Endodermal cell (in vitro differentiated cells): ENCODE data around the gene PLAC1. TPM values are rescaled to one million over a fixed set of nuclear protein-coding genes. Genes with fewer than 3 reads are reported as not detected.

Experiments used
- DNase-seq: peaks from one replicate; pipeline ENCODE4 v3.0.0-alpha.2; 2017
- H3K27ac ChIP-seq: 2 replicates; pipeline ENCODE4 v1.5.1; 2013; ENCODE audit warnings: mild to moderate bottlenecking, low read depth, low read length, moderate library complexity
- H3K27me3 ChIP-seq: 2 replicates; pipeline ENCODE4 v1.6.1; 2013; ENCODE audit warnings: mild to moderate bottlenecking, low read length, moderate library complexity; ENCODE audit not compliant: insufficient read depth, control insufficient read depth, poor library complexity, severe bottlenecking
- H3K36me3 ChIP-seq: 2 replicates; pipeline ENCODE4 v1.7.0; 2013; ENCODE audit warnings: mild to moderate bottlenecking, low read length, moderate library complexity; ENCODE audit not compliant: control insufficient read depth, insufficient read depth
- H3K4me1 ChIP-seq: one replicate; pipeline ENCODE4 v1.7.0; 2013; ENCODE audit warnings: low read length; ENCODE audit not compliant: control insufficient read depth, insufficient read depth
- H3K4me3 ChIP-seq: 2 replicates; pipeline ENCODE4 v1.5.1; 2013; ENCODE audit warnings: mild to moderate bottlenecking, low read length, moderate library complexity
- H3K9ac ChIP-seq: 2 replicates; pipeline ENCODE4 v1.6.1; 2013; ENCODE audit warnings: mild to moderate bottlenecking, low read length, moderate library complexity; ENCODE audit not compliant: poor library complexity, severe bottlenecking; ENCODE audit errors: extremely low read depth
- H3K9me3 ChIP-seq: 2 replicates; pipeline ENCODE4 v1.6.1; 2013; ENCODE audit warnings: mild to moderate bottlenecking, low read length, moderate library complexity; ENCODE audit not compliant: control insufficient read depth
- H3K27ac Mint-ChIP-seq: 2 replicates; pipeline ENCODE4 v1.8.0; 2020; ENCODE audit warnings: mixed read lengths
- H3K27me3 Mint-ChIP-seq: 2 replicates; pipeline ENCODE4 v1.8.0; 2021; ENCODE audit warnings: mild to moderate bottlenecking, mixed read lengths; ENCODE audit not compliant: insufficient read depth
- H3K36me3 Mint-ChIP-seq: 2 replicates; pipeline ENCODE4 v1.8.0; 2020; ENCODE audit warnings: low read depth, mixed read lengths
- H3K4me1 Mint-ChIP-seq: 2 replicates; pipeline ENCODE4 v1.8.0; 2020; ENCODE audit warnings: mixed read lengths
- H3K4me3 Mint-ChIP-seq: 2 replicates; pipeline ENCODE4 v1.8.0; 2020; ENCODE audit warnings: mild to moderate bottlenecking, moderate library complexity, mixed read lengths
- H3K9me3 Mint-ChIP-seq: 2 replicates; pipeline ENCODE4 v1.8.0; 2020; ENCODE audit warnings: mild to moderate bottlenecking, mixed read lengths
- WGBS, 2 experiments: methylation state at CpG; one replicate each; pipeline versions ENCODE4 v1.1.5 to v1.1.7; 2013; ENCODE audit warnings: missing lambda C conversion rate in 2 of 2, mixed read lengths in 1 of 2; ENCODE audit not compliant: insufficient coverage in 1 of 2, insufficient read length in 1 of 2; 5-methylcytosine and 5-hydroxymethylcytosine counted together
- total RNA-seq, 2 donors: library from RNA; stranded (reverse); fragmentation: NEBNext Ultra II Directional in 1 of 2; extraction: Animal tissue kit (Norgen Biotek cat#: 25700) in 1 of 2; gene quantifications; 2 replicates in 1 of 2; 3 replicates in 1 of 2; pipeline ENCODE4 v1.2.1, GENCODE V29; 2021
- TF ChIP-seq, protein P1 (sequence below): fragments of 200-600 bp; sonication (generic); conservative IDR thresholded peaks from 2 replicates; pipeline ENCODE4 v1.5.0; 2021; ENCODE audit warnings: antibody characterized with exemption, mild to moderate bottlenecking

Gene PLAC1
- total RNA-seq, 2 donors from 2014 or later: not detected

DNA sequence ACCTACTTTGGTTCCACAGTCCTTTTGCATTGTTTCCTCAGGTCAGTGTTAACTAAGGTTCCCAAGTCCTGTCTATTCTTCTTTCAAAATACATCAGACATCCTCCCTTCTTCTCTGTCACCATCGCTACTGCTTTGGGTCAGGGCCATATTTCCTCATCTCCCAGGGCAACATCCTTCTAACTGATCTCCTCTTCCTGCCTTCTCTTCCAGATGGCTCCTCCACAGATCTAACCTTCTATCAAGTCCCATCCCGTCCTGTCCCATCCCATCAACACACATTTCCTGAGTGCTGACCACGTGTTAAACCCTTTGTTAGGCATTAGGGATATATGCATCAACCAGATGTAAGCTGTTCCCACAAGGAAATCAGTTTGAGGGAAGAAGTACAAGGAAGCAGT, 25.9 kb downstream of the PLAC1 start:
- DNase-seq: no peak
- H3K9me3 Mint-ChIP-seq: peaks cover 49% of the 10 kb centered on the region
- TF ChIP-seq, protein P1, sequence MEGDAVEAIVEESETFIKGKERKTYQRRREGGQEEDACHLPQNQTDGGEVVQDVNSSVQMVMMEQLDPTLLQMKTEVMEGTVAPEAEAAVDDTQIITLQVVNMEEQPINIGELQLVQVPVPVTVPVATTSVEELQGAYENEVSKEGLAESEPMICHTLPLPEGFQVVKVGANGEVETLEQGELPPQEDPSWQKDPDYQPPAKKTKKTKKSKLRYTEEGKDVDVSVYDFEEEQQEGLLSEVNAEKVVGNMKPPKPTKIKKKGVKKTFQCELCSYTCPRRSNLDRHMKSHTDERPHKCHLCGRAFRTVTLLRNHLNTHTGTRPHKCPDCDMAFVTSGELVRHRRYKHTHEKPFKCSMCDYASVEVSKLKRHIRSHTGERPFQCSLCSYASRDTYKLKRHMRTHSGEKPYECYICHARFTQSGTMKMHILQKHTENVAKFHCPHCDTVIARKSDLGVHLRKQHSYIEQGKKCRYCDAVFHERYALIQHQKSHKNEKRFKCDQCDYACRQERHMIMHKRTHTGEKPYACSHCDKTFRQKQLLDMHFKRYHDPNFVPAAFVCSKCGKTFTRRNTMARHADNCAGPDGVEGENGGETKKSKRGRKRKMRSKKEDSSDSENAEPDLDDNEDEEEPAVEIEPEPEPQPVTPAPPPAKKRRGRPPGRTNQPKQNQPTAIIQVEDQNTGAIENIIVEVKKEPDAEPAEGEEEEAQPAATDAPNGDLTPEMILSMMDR: no peak
- no peak overlapping the region for H3K4me3 ChIP-seq
- no peaks in the 10 kb centered on the region for H3K27me3 ChIP-seq
- no peak overlapping the region for H3K4me3 Mint-ChIP-seq
- H3K36me3 Mint-ChIP-seq: no peaks in the 10 kb centered on the region
- H3K27ac ChIP-seq: no peak overlapping the region
- no peaks in the 10 kb centered on the region for H3K27me3 Mint-ChIP-seq
- H3K9ac ChIP-seq: no peak overlapping the region
- WGBS, 2 experiments: 85 to 88% methylated on average over 1 to 3 of the region's 3 CpGs
- H3K4me1 ChIP-seq: no peaks in the 10 kb centered on the region
- peaks cover 3% of the 10 kb centered on the region for H3K4me1 Mint-ChIP-seq
- H3K36me3 ChIP-seq: no peaks in the 10 kb centered on the region
- no peaks in the 10 kb centered on the region for H3K9me3 ChIP-seq
- H3K27ac Mint-ChIP-seq: no peak overlapping the region

DNA sequence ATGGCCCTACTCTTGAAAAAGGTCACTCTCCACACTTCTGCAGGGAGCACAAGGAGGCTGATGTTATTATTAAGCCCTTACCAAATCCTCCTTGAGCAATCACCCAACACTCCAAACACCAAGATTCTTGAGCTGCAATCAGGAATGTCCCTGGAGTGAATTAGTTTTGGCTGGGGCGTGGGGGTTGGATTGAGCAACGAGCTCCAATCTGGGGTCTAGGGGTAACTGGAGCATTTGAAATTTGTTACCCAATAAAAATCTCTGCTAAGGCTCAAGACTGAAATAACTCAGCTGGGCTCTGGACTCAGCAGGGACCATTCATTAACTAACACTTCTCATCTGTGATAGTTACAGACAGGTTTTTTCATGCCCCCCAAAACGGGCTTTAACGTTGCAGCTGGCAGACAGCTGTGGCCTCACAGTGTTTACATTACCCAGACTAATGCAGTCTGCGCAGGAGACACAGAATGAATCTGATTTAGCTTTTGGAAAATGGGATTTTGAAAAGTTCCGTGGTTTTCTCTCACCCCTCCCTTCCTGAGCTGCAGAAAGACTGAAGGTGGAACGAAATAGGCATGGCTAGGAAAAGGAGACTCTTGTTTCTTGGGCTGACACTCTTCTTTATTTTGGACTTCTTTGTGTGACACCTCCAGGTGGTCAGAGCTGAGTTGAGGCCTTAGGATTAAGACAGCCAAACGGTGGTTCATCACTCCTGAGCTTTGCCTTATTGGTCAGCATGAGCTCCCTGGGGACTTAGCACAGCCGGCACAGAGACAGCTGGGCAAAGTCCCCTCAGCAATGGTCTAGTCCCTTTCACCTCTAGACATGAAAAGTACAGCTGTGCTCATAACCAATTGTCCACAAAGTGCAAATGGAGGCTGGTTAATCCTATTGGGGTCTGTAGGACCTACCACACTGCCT, 26.6 kb downstream of the PLAC1 start:
- H3K36me3 ChIP-seq: no peaks in the 10 kb centered on the region
- peaks cover 45% of the 10 kb centered on the region for H3K9me3 Mint-ChIP-seq
- no peaks in the 10 kb centered on the region for H3K27me3 ChIP-seq
- H3K36me3 Mint-ChIP-seq: no peaks in the 10 kb centered on the region
- H3K9ac ChIP-seq: no peak overlapping the region
- no peak overlapping the region for H3K4me3 Mint-ChIP-seq
- DNase-seq: no peak
- no peaks in the 10 kb centered on the region for H3K9me3 ChIP-seq
- peaks cover 3% of the 10 kb centered on the region for H3K4me1 Mint-ChIP-seq
- no peaks in the 10 kb centered on the region for H3K27me3 Mint-ChIP-seq
- no peak overlapping the region for H3K4me3 ChIP-seq
- no peaks in the 10 kb centered on the region for H3K4me1 ChIP-seq
- no peak overlapping the region for H3K27ac ChIP-seq
- no peak overlapping the region for H3K27ac Mint-ChIP-seq
- TF ChIP-seq, protein P1: no peak
- WGBS, 2 experiments: 70 to 88% methylated on average over 2 to 6 of the region's 9 CpGs

DNA sequence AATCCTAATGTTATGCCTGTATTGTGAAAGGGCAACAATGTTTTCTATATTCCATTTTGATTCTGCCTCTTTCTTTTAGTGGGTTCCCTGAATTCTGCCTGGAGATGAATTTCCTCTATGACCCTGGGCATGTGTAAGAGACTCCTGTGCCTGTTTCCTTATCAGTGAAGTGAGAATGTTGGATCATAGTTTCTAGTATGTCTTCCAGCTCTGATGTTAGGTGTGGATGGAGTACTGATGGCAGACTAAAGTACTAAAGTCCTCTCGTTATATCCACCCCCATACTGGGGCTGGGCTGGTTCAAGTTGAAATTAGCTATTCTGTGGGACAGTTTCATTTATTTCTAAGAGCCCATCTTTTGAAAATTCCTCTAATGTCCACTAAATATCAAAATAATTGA, 29.6 kb downstream of the PLAC1 start:
- peaks cover 46% of the 10 kb centered on the region for H3K9me3 Mint-ChIP-seq
- H3K27me3 Mint-ChIP-seq: no peaks in the 10 kb centered on the region
- no peak overlapping the region for H3K27ac ChIP-seq
- peaks cover 3% of the 10 kb centered on the region for H3K4me1 Mint-ChIP-seq
- H3K4me3 ChIP-seq: no peak overlapping the region
- no peaks in the 10 kb centered on the region for H3K9me3 ChIP-seq
- no CpG with 5 or more reads among the region's 1 CpG for WGBS, 2 experiments
- no peaks in the 10 kb centered on the region for H3K27me3 ChIP-seq
- TF ChIP-seq, protein P1: no peak
- DNase-seq: no peak
- H3K36me3 ChIP-seq: no peaks in the 10 kb centered on the region
- no peak overlapping the region for H3K9ac ChIP-seq
- H3K4me1 ChIP-seq: no peaks in the 10 kb centered on the region
- no peaks in the 10 kb centered on the region for H3K36me3 Mint-ChIP-seq
- no peak overlapping the region for H3K27ac Mint-ChIP-seq
- H3K4me3 Mint-ChIP-seq: no peak overlapping the region
